NCI-H2107 treated with DMSO at 0.1 percent for 48 hours (cell line): Measurements from ENCODE around the gene AGMO.
"Not testable (repeated sequence)": the region's sequence is repeated elsewhere in the genome, so short reads cannot be mapped to it uniquely, and the experiment has no call there.

Experiments used
- DNase-seq: peaks from one replicate; lab custom pipeline; 2025; ENCODE audit not compliant: unreplicated experiment; lab: John Stamatoyannopoulos, UW

Gene AGMO

GRCh38 chr7:15560968-15561367 lies 847 bp downstream of the AGMO start:
- DNase-seq = no peak

GRCh38 chr7:15559416-15559928 lies 2.3 kb downstream of the AGMO start:
- DNase-seq = peak; percentile 75

- DNase-seq = no peak
Measured at GRCh38 chr7:15558756-15559155, 3.1 kb downstream of the AGMO start.

GRCh38 chr7:15557686-15558085 lies 4.1 kb downstream of the AGMO start:
- DNase-seq = no peak

- no peak for DNase-seq
Measured at GRCh38 chr7:15557186-15557585, 4.6 kb downstream of the AGMO start.

GRCh38 chr7:15556339-15557105 lies 5.3 kb downstream of the AGMO start:
- DNase-seq = no peak

GRCh38 chr7:15555381-15555859 lies 6.4 kb downstream of the AGMO start:
- DNase-seq = peak; percentile 77

- no peak for DNase-seq
Measured at GRCh38 chr7:15554744-15555143, 7.1 kb downstream of the AGMO start.

GRCh38 chr7:15554081-15554480 lies 7.7 kb downstream of the AGMO start:
- no peak for DNase-seq

GRCh38 chr7:15547320-15547719 lies 14.5 kb downstream of the AGMO start:
- DNase-seq = not testable (repeated sequence)

GRCh38 chr7:15546272-15546792 lies 15.5 kb downstream of the AGMO start:
- DNase-seq = no peak

GRCh38 chr7:15544050-15544449 lies 17.8 kb downstream of the AGMO start:
- DNase-seq = no peak

GRCh38 chr7:15543256-15543655 lies 18.6 kb downstream of the AGMO start:
- DNase-seq = no peak

GRCh38 chr7:15527648-15528047 lies 34.2 kb downstream of the AGMO start:
- no peak for DNase-seq

GRCh38 chr7:15525652-15526263 lies 36.1 kb downstream of the AGMO start:
- no peak for DNase-seq

GRCh38 chr7:15524077-15524476 lies 37.7 kb downstream of the AGMO start:
- DNase-seq = no peak

- DNase-seq = not testable (repeated sequence)
Measured at GRCh38 chr7:15517865-15518264, 44.0 kb downstream of the AGMO start.

- DNase-seq = no peak
Measured at GRCh38 chr7:15515252-15515651, 46.6 kb downstream of the AGMO start.

- DNase-seq = no peak
Measured at GRCh38 chr7:15508258-15508657, 53.6 kb downstream of the AGMO start.

- DNase-seq = no peak
Measured at GRCh38 chr7:15507708-15508107, 54.1 kb downstream of the AGMO start.

- DNase-seq = no peak
Measured at GRCh38 chr7:15507171-15507570, 54.6 kb downstream of the AGMO start.

- no peak for DNase-seq
Measured at GRCh38 chr7:15505761-15506160, 56.1 kb downstream of the AGMO start.
